ENCODE results near the gene CREB5.

DNA sequence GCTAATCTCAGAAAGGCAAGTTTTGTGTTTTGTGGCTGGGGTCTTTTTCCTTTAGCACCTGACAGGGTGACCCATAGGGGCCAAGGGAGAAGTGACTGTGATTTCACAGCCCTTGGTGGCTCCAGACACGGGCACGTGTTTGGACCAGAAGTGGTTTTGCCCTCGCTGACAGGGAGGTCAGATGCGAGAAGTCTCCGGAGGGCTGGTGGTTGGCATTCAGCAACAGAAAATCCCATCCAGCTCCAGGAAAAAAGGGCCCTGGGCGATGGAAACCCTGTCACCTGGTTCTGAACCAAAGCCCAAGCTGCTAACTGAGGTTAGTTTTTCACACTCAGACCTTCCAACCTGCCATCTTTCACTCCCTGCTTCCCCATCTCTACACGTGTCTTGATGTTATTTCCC, 272.9 kb downstream of the CREB5 start:
- TF ChIP-seq, protein P1, sequence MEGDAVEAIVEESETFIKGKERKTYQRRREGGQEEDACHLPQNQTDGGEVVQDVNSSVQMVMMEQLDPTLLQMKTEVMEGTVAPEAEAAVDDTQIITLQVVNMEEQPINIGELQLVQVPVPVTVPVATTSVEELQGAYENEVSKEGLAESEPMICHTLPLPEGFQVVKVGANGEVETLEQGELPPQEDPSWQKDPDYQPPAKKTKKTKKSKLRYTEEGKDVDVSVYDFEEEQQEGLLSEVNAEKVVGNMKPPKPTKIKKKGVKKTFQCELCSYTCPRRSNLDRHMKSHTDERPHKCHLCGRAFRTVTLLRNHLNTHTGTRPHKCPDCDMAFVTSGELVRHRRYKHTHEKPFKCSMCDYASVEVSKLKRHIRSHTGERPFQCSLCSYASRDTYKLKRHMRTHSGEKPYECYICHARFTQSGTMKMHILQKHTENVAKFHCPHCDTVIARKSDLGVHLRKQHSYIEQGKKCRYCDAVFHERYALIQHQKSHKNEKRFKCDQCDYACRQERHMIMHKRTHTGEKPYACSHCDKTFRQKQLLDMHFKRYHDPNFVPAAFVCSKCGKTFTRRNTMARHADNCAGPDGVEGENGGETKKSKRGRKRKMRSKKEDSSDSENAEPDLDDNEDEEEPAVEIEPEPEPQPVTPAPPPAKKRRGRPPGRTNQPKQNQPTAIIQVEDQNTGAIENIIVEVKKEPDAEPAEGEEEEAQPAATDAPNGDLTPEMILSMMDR (IDR thresholded peaks at IDR 0.05 in 4 of 5, conservative IDR thresholded peaks at IDR 0.05 in 1 of 5), result no peak
- TF ChIP-seq POLR2A (IDR thresholded peaks at IDR 0.05), result no peak

Data from gastrocnemius medialis (tissue), 4 donors.